GM21526 (cell line): Measurements from ENCODE around the gene PACRG.

ENCODE experiments used
- ATAC-seq: cut with Tn5 transposase; IDR thresholded peaks from one replicate; pipeline ENCODE4 v1.9.1; 2021; ENCODE audit warnings: moderate library complexity; ENCODE audit not compliant: unreplicated experiment, low FRiP score

Gene PACRG

GRCh38 chr6:163187606-163188005 lies 459.8 kb downstream of the PACRG start:
- ATAC-seq: no peak

GRCh38 chr6:163188746-163189145 lies 461.0 kb downstream of the PACRG start:
- ATAC-seq: no peak

- no peak for ATAC-seq
These were observed 461.8 kb downstream of the PACRG start for GRCh38 chr6:163189609-163190008.

- no peak for ATAC-seq
These were observed 463.0 kb downstream of the PACRG start for GRCh38 chr6:163190786-163191185.

- ATAC-seq: no peak
These were observed 464.1 kb downstream of the PACRG start for GRCh38 chr6:163191704-163192537.

- ATAC-seq: no peak
These were observed 464.8 kb downstream of the PACRG start for GRCh38 chr6:163192591-163192990.

GRCh38 chr6:163193326-163193725 lies 465.6 kb downstream of the PACRG start:
- ATAC-seq: no peak

- no peak for ATAC-seq
These were observed 468.2 kb downstream of the PACRG start for GRCh38 chr6:163195721-163196691.

- no peak for ATAC-seq
These were observed 470.1 kb downstream of the PACRG start for GRCh38 chr6:163197839-163198238.

GRCh38 chr6:163198396-163198795 lies 470.6 kb downstream of the PACRG start:
- no peak for ATAC-seq

GRCh38 chr6:163199371-163199770 lies 471.6 kb downstream of the PACRG start:
- ATAC-seq: no peak

- ATAC-seq: no peak
These were observed 472.5 kb downstream of the PACRG start for GRCh38 chr6:163200289-163200688.

GRCh38 chr6:163200694-163201093 lies 472.9 kb downstream of the PACRG start:
- no peak for ATAC-seq

- no peak for ATAC-seq
These were observed 474.1 kb downstream of the PACRG start for GRCh38 chr6:163201855-163202254.

GRCh38 chr6:163206196-163206595 lies 478.4 kb downstream of the PACRG start:
- ATAC-seq: no peak

GRCh38 chr6:163207431-163208383 lies 479.9 kb downstream of the PACRG start:
- no peak for ATAC-seq

- ATAC-seq: no peak
These were observed 481.2 kb downstream of the PACRG start for GRCh38 chr6:163209005-163209404.

- ATAC-seq: no peak
These were observed 484.3 kb downstream of the PACRG start for GRCh38 chr6:163212123-163212522.

GRCh38 chr6:163214259-163214658 lies 486.5 kb downstream of the PACRG start:
- ATAC-seq: no peak

GRCh38 chr6:163218361-163218894 lies 490.7 kb downstream of the PACRG start:
- no peak for ATAC-seq
